GM21367 (cell line): ENCODE data around the gene EMP1.

Source experiments
- ATAC-seq: cut with Tn5 transposase; IDR thresholded peaks from one replicate; pipeline ENCODE4 v1.9.1; 2021; ENCODE audit not compliant: unreplicated experiment

The EMP1 gene

GRCh38 chr12:13171921-13172859, 24.3 kb upstream of the EMP1 start:
- no peak for ATAC-seq

GRCh38 chr12:13173012-13173932, 23.3 kb upstream of the EMP1 start:
- ATAC-seq = peak; percentile 75

- no peak for ATAC-seq
These were observed 21.0 kb upstream of the EMP1 start for GRCh38 chr12:13175499-13175898.

- no peak for ATAC-seq
These were observed 20.3 kb upstream of the EMP1 start for GRCh38 chr12:13176256-13176655.

- no peak for ATAC-seq
These were observed 19.2 kb upstream of the EMP1 start for GRCh38 chr12:13177373-13177772.

- no peak for ATAC-seq
These were observed 18.6 kb upstream of the EMP1 start for GRCh38 chr12:13177906-13178305.

GRCh38 chr12:13178568-13179210, 17.8 kb upstream of the EMP1 start:
- ATAC-seq = no peak

GRCh38 chr12:13179211-13180074, 17.1 kb upstream of the EMP1 start:
- no peak for ATAC-seq

- ATAC-seq = no peak
These were observed 15.0 kb upstream of the EMP1 start for GRCh38 chr12:13181375-13182070.

- no peak for ATAC-seq
These were observed 13.6 kb upstream of the EMP1 start for GRCh38 chr12:13182881-13183280.

GRCh38 chr12:13183620-13184019, 12.9 kb upstream of the EMP1 start:
- ATAC-seq = no peak

- no peak for ATAC-seq
These were observed 10.2 kb upstream of the EMP1 start for GRCh38 chr12:13186302-13186701.

GRCh38 chr12:13187399-13187798, 9.1 kb upstream of the EMP1 start:
- no peak for ATAC-seq

GRCh38 chr12:13189264-13189663, 7.3 kb upstream of the EMP1 start:
- no peak for ATAC-seq

GRCh38 chr12:13190275-13190674, 6.3 kb upstream of the EMP1 start:
- ATAC-seq = no peak

GRCh38 chr12:13192719-13193118, 3.8 kb upstream of the EMP1 start:
- ATAC-seq = no peak

- ATAC-seq = no peak
These were observed 2.9 kb upstream of the EMP1 start for GRCh38 chr12:13193505-13194231.

GRCh38 chr12:13194401-13195110, 2.0 kb upstream of the EMP1 start:
- no peak for ATAC-seq
